Vagina (tissue), 2 donors: ENCODE measurements around the gene PHF24.

Source experiments
- POLR2A ChIP-seq, 2 donors: fragments of 450-650 bp; IDR thresholded peaks; one replicate each; pipeline ENCODE4 v1.6.1; 2017; ENCODE audit warnings: antibody characterized with exemption in 2 of 2, mild to moderate bottlenecking in 2 of 2, moderate library complexity in 2 of 2
- POLR2AphosphoS5 ChIP-seq, 2 donors: sonication (generic); formaldehyde crosslinking; IDR thresholded peaks; one replicate each; pipeline ENCODE4 v1.9.0; 2017; ENCODE audit warnings: antibody characterized with exemption in 2 of 2, mild to moderate bottlenecking in 2 of 2, low read depth in 1 of 2; ENCODE audit not compliant: insufficient read depth in 1 of 2
- TF ChIP-seq, protein P1 (sequence below), 3 experiments: fragments of 450-650 bp in 2 of 3; fragments of 200-600 bp in 1 of 3; sonication (generic) in 1 of 3; IDR thresholded peaks; one replicate each; pipeline ENCODE4 v1.5.1; 2017 to 2019; ENCODE audit warnings: antibody characterized with exemption in 3 of 3, mild to moderate bottlenecking in 2 of 3, moderate library complexity in 2 of 3

DNA sequence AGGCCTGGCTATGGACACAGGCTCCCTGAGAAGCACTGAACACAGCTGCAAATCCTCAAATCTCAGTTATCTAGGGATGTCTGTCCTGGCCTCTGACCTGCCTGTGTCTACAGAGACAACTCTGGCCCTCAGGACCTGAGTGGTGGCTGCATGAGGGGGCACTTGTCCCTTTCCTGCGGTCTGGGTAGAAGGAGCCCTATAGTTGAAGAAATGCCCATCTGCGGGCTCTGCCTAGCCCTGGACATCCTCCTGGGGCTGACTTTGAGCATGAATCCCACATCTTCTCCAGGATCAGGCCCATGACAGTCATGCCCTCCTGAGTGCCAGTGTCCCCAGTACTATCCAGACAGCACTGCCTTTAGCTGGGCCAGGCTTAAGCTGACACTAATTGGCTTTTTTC lies 41.5 kb downstream of the PHF24 start:
- TF ChIP-seq POLR2AphosphoS5 (IDR thresholded peaks at IDR 0.05; ENCODE audit: insufficient read depth in 1 of 2, low read depth in 1 of 2): no peak
- TF ChIP-seq, protein P1, sequence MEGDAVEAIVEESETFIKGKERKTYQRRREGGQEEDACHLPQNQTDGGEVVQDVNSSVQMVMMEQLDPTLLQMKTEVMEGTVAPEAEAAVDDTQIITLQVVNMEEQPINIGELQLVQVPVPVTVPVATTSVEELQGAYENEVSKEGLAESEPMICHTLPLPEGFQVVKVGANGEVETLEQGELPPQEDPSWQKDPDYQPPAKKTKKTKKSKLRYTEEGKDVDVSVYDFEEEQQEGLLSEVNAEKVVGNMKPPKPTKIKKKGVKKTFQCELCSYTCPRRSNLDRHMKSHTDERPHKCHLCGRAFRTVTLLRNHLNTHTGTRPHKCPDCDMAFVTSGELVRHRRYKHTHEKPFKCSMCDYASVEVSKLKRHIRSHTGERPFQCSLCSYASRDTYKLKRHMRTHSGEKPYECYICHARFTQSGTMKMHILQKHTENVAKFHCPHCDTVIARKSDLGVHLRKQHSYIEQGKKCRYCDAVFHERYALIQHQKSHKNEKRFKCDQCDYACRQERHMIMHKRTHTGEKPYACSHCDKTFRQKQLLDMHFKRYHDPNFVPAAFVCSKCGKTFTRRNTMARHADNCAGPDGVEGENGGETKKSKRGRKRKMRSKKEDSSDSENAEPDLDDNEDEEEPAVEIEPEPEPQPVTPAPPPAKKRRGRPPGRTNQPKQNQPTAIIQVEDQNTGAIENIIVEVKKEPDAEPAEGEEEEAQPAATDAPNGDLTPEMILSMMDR (IDR thresholded peaks at IDR 0.05): no peak
- no peak for TF ChIP-seq POLR2A (IDR thresholded peaks at IDR 0.05)
